CD4-positive, alpha-beta T cell (primary cell): Measurements from ENCODE around the gene COG8. TPM values are rescaled to one million over a fixed set of nuclear protein-coding genes. Genes with fewer than 3 reads are reported as not detected.

Experiments
- ATAC-seq: fragments of 200-7000 bp; cut with Tn5 transposase; one replicate; pipeline ENCODE4 v1.10.0; 2022; ENCODE audit warnings: mild to moderate bottlenecking; ENCODE audit not compliant: poor library complexity
- CTCF ChIA-PET: fragments of 350-600 bp; sonication (Branson Sonifier 250); formaldehyde crosslinking; loops from one replicate; lab custom pipeline; 2021; ENCODE audit warnings: antibody characterized with exemption, inconsistent platforms; lab: Charles Lee
- POLR2A ChIA-PET: fragments of 350-600 bp; sonication (Branson Sonifier 250); formaldehyde crosslinking; loops from one replicate; lab custom pipeline; 2021; ENCODE audit warnings: antibody characterized with exemption, inconsistent platforms; lab: Charles Lee
- DNase-seq, 14 experiments: peaks; one replicate each; pipeline ENCODE4 v3.0.0-alpha.2; 2013 to 2020; ENCODE audit warnings: mixed read lengths in 2 of 14
- H3K27ac ChIP-seq, 2 donors: one replicate each; pipeline versions ENCODE4 v1.5.1 to v1.7.0; 2013; ENCODE audit warnings: low read length in 2 of 2, low read depth in 1 of 2, mild to moderate bottlenecking in 1 of 2
- H3K27me3 ChIP-seq, 2 experiments: 1 replicate in 1 of 2; 2 replicates in 1 of 2; pipeline versions ENCODE4 v1.6.1 to v1.7.0; 2013; ENCODE audit warnings: low read length in 2 of 2, control low read depth in 1 of 2, mild to moderate bottlenecking in 1 of 2, moderate library complexity in 1 of 2; ENCODE audit not compliant: insufficient read depth in 2 of 2, control insufficient read depth in 1 of 2
- H3K36me3 ChIP-seq: one replicate; pipeline ENCODE4 v1.6.1; 2013; ENCODE audit warnings: low read length, control low read depth; ENCODE audit not compliant: insufficient read depth
- H3K4me1 ChIP-seq: one replicate; pipeline ENCODE4 v1.6.1; 2013; ENCODE audit warnings: low read length, control low read depth; ENCODE audit not compliant: insufficient read depth
- H3K4me3 ChIP-seq: one replicate; pipeline ENCODE4 v1.5.1; 2013; ENCODE audit warnings: mild to moderate bottlenecking, low read length, moderate library complexity
- H3K9me3 ChIP-seq, 2 experiments: 1 replicate in 1 of 2; 2 replicates in 1 of 2; pipeline versions ENCODE4 v1.6.1 to v1.7.0; 2013; ENCODE audit warnings: low read length in 2 of 2, mild to moderate bottlenecking in 2 of 2, control low read depth in 1 of 2, moderate library complexity in 1 of 2; ENCODE audit not compliant: control insufficient read depth in 1 of 2, insufficient read depth in 1 of 2
- H3K27ac Mint-ChIP-seq: one replicate; pipeline ENCODE4 v1.8.0; 2020; ENCODE audit warnings: mixed read lengths
- H3K27me3 Mint-ChIP-seq: one replicate; pipeline ENCODE4 v1.8.0; 2021; ENCODE audit warnings: mixed read lengths
- H3K36me3 Mint-ChIP-seq: one replicate; pipeline ENCODE4 v1.8.0; 2021; ENCODE audit warnings: low read depth, mixed read lengths
- H3K4me1 Mint-ChIP-seq: one replicate; pipeline ENCODE4 v1.8.0; 2021; ENCODE audit warnings: low read depth, mixed read lengths
- H3K4me3 Mint-ChIP-seq: one replicate; pipeline ENCODE4 v1.8.0; 2020; ENCODE audit warnings: mild to moderate bottlenecking, mixed read lengths
- H3K9me3 Mint-ChIP-seq: one replicate; pipeline ENCODE4 v1.8.0; 2020; ENCODE audit warnings: mixed read lengths
- CTCF ChIP-seq: fragments of 200-600 bp; IDR thresholded peaks from one replicate; pipeline ENCODE4 v1.8.0; 2022; ENCODE audit warnings: antibody characterized with exemption, mild to moderate bottlenecking
- intact Hi-C, 2 experiments: fragments of 100-400 bp; cut with DNase I in 1 of 2; cut with micrococcal nuclease in 1 of 2; formaldehyde crosslinking; loops; one replicate each; pipeline versions ENCODE4 v1.15.1 to v1.9.0; 2023 to 2025; cut with DNase I, micrococcal nuclease
- total RNA-seq, 174 experiments: library from RNA in 2 of 174; stranded (reverse) in 2 of 174; gene quantifications; one replicate each; pipeline ENCODE4 v1.2.3 and lab custom pipeline; 2021 to 2026

Gene COG8
- total RNA-seq, 2 experiments from 2014 or later, result 18.4 to 19.3 TPM

GRCh38 chr16:69285240-69285639 lies 54.1 kb downstream of the COG8 start:
- Mint-ChIP-seq H3K36me3 (peaks cover 17% of the 10 kb centered on the region), H3K27ac (no peak overlapping the region), H3K4me1 (peaks cover 5% of the 10 kb centered on the region), H3K4me3 (no peak overlapping the region), H3K27me3 (no peaks in the 10 kb centered on the region), H3K9me3 (no peaks in the 10 kb centered on the region)
- Histone ChIP-seq H3K36me3 (peaks cover 5% of the 10 kb centered on the region), H3K27ac (no peak overlapping the region), H3K4me3 (no peak overlapping the region), H3K4me1 (no peaks in the 10 kb centered on the region), H3K9me3 (no peaks in the 10 kb centered on the region), H3K27me3 (no peaks in the 10 kb centered on the region)
- TF ChIP-seq CTCF, result no peak
- ATAC-seq, result no peak
- no peak for DNase-seq
- intact Hi-C loops, result loop anchor here in 1 of 2 experiments (5.0 kb wide), 1 partner anchor 763 kb away; no protein-coding TSS in a partner anchor
- CTCF ChIA-PET, result interaction anchor here (0.5 to 5.5 kb wide), 3 partner anchors 38 to 135 kb away, joined by 3 to 44 read pairs (median 3); no protein-coding TSS in a partner anchor
- POLR2A ChIA-PET, result no interaction called here

GRCh38 chr16:69283851-69284250 lies 55.5 kb downstream of the COG8 start:
- H3K36me3 Mint-ChIP-seq, result peaks cover 17% of the 10 kb centered on the region
- no peak for TF ChIP-seq CTCF
- no peaks in the 10 kb centered on the region for H3K9me3 ChIP-seq
- intact Hi-C loops, result no loop called here
- H3K27me3 ChIP-seq, result no peaks in the 10 kb centered on the region
- CTCF ChIA-PET, result no interaction called here
- ATAC-seq, result no peak
- H3K36me3 ChIP-seq, result peaks cover 5% of the 10 kb centered on the region
- H3K9me3 Mint-ChIP-seq, result no peaks in the 10 kb centered on the region
- H3K27me3 Mint-ChIP-seq, result no peaks in the 10 kb centered on the region
- DNase-seq, result no peak
- POLR2A ChIA-PET, result no interaction called here
- no peak overlapping the region for H3K4me3 ChIP-seq
- H3K4me3 Mint-ChIP-seq, result no peak overlapping the region
- no peak overlapping the region for H3K27ac Mint-ChIP-seq
- H3K4me1 ChIP-seq, result no peaks in the 10 kb centered on the region
- H3K4me1 Mint-ChIP-seq, result peaks cover 5% of the 10 kb centered on the region
- H3K27ac ChIP-seq, result no peak overlapping the region

GRCh38 chr16:69277413-69277812 lies 62.0 kb downstream of the COG8 start:
- Histone ChIP-seq H3K27ac (no peak overlapping the region), H3K4me3 (no peak overlapping the region), H3K36me3 (no peaks in the 10 kb centered on the region), H3K27me3 (no peaks in the 10 kb centered on the region), H3K4me1 (no peaks in the 10 kb centered on the region), H3K9me3 (no peaks in the 10 kb centered on the region)
- intact Hi-C loops, result no loop called here
- ChIA-PET CTCF (interaction anchor here (1.1 to 1.2 kb wide), 3 partner anchors 11 to 136 kb away, joined by 3 to 4 read pairs (median 4); no protein-coding TSS in a partner anchor), POLR2A (no interaction called here)
- Mint-ChIP-seq H3K4me1 (no peaks in the 10 kb centered on the region), H3K27ac (no peak overlapping the region), H3K9me3 (no peaks in the 10 kb centered on the region), H3K4me3 (no peak overlapping the region), H3K36me3 (peaks cover 9% of the 10 kb centered on the region), H3K27me3 (no peaks in the 10 kb centered on the region)
- no peak for ATAC-seq
- DNase-seq, result no peak
- TF ChIP-seq CTCF, result no peak

Other genes starting within 250 kb of the COG8 start
- gene HAS3, start 233.9 kb downstream of the COG8 start, total RNA-seq, result 1 to 10 TPM; 3.2 to 3.4 TPM
- gene CHTF8, start 207.0 kb downstream of the COG8 start, total RNA-seq, result 10 to 100 TPM; 25.8 to 28.5 TPM
- gene UTP4, start 206.9 kb downstream of the COG8 start, total RNA-seq, result 10 to 100 TPM; 40.1 to 40.3 TPM
- gene SNTB2, start 152.4 kb downstream of the COG8 start, total RNA-seq, result 10 to 100 TPM; 10.1 to 11.4 TPM
- gene VPS4A, start 28.2 kb downstream of the COG8 start, total RNA-seq, result 10 to 100 TPM; 57.8 to 62.4 TPM
- 1 to 10 TPM; 2.8 to 2.9 TPM for gene PDF, start 9.0 kb downstream of the COG8 start, total RNA-seq
- gene NIP7, start 208 bp upstream of the COG8 start, total RNA-seq, result 10 to 100 TPM; 36.7 to 38.2 TPM
- 1 to 10 TPM; 1.5 to 2.1 TPM for gene TMED6, start 12.2 kb upstream of the COG8 start, total RNA-seq
- gene TERF2, start 46.4 kb upstream of the COG8 start, total RNA-seq, result 10 to 100 TPM; 43.0 to 52.7 TPM
- gene CYB5B, start 85.1 kb upstream of the COG8 start, total RNA-seq, result 10 to 100 TPM; 16.0 to 18.3 TPM
- 10 to 100 TPM; 19.5 to 21.2 TPM for gene NFAT5, start 226.4 kb upstream of the COG8 start, total RNA-seq